Panc1 (cell line): ENCODE data around the gene TRPM5. TPM values are rescaled to one million over a fixed set of nuclear protein-coding genes. Genes with fewer than 3 reads are reported as not detected.

Experiments
- ATAC-seq: fragments of 200-7000 bp; cut with Tn5 transposase; 2 replicates; pipeline ENCODE4 v1.9.1; 2020; ENCODE audit warnings: mild to moderate bottlenecking, moderate library complexity
- BruUV-seq: library from RNA; stranded (reverse); fragments of 400-500 nt; replicated peaks from 2 replicates; lab custom pipeline; 2021; lab: Mats Ljungman, UMichigan
- CTCF ChIA-PET: fragments of 300-600 bp; sonication (Branson Sonifier 250); formaldehyde crosslinking; loops from one replicate; lab custom pipeline; 2022; ENCODE audit warnings: antibody characterized with exemption; lab: Charles Lee
- POLR2A ChIA-PET: fragments of 300-600 bp; sonication (Branson Sonifier 250); formaldehyde crosslinking; loops from one replicate; lab custom pipeline; 2022; ENCODE audit warnings: antibody characterized with exemption; lab: Charles Lee
- DNase-seq: peaks from one replicate; pipeline ENCODE4 v3.0.0-alpha.2; 2010; ENCODE audit warnings: low read depth, low spot score
- H3K27ac ChIP-seq: 2 replicates; pipeline ENCODE4 v1.5.1; 2011; ENCODE audit warnings: mild to moderate bottlenecking, low read length, inconsistent platforms
- H3K27me3 ChIP-seq: fragments of 200-500 bp; sonication (Bioruptor generic); 2 replicates; pipeline ENCODE4 v1.6.0; 2014; ENCODE audit warnings: low read length, inconsistent platforms; ENCODE audit not compliant: control insufficient read depth, insufficient read depth
- H3K36me3 ChIP-seq: fragments of 200-500 bp; sonication (Bioruptor generic); 2 replicates; pipeline ENCODE4 v1.5.1; 2014; ENCODE audit warnings: inconsistent platforms, mild to moderate bottlenecking, low read length, moderate library complexity; ENCODE audit not compliant: control insufficient read depth, insufficient read depth
- H3K4me1 ChIP-seq: 2 replicates; pipeline ENCODE4 v1.5.1; 2011; ENCODE audit warnings: inconsistent platforms, mild to moderate bottlenecking, low read length, moderate library complexity; ENCODE audit not compliant: control insufficient read depth, insufficient read depth
- H3K4me3 ChIP-seq, 2 experiments: 2 replicates each; pipeline ENCODE4 v1.5.1; 2011 to 2012; ENCODE audit warnings: low read depth in 2 of 2, low read length in 2 of 2, mild to moderate bottlenecking in 2 of 2, inconsistent platforms in 1 of 2, moderate library complexity in 1 of 2
- H3K9me3 ChIP-seq: fragments of 200-500 bp; sonication (Bioruptor generic); 2 replicates; pipeline ENCODE4 v1.5.1; 2014; ENCODE audit warnings: low read depth, mild to moderate bottlenecking, inconsistent platforms, low read length, moderate library complexity; ENCODE audit not compliant: control insufficient read depth, insufficient read depth
- POLR2AphosphoS5 ChIP-seq: IDR thresholded peaks from 2 replicates; pipeline ENCODE4 v1.6.1; 2012; ENCODE audit warnings: mild to moderate bottlenecking, low read depth, low read length, moderate library complexity
- REST ChIP-seq, 2 experiments: IDR thresholded peaks; 2 replicates each; pipeline ENCODE4 v1.6.1; 2011 to 2012; ENCODE audit warnings: low read depth in 2 of 2, control low read depth in 1 of 2, low read length in 1 of 2, mild to moderate bottlenecking in 1 of 2, moderate library complexity in 1 of 2; ENCODE audit not compliant: insufficient read depth in 1 of 2
- SIN3A ChIP-seq: IDR thresholded peaks from 2 replicates; pipeline ENCODE4 v1.6.1; 2012; ENCODE audit warnings: low read depth, mild to moderate bottlenecking, low read length, moderate library complexity, borderline replicate concordance; ENCODE audit not compliant: insufficient read depth
- TCF7L2 ChIP-seq: IDR thresholded peaks from 2 replicates; pipeline ENCODE4 v1.6.1; 2011; ENCODE audit warnings: mild to moderate bottlenecking, low read depth, low read length, inconsistent platforms
- in situ Hi-C: cut with HindIII; loops from 2 replicates; pipeline ENCODE4 v1.10.0; 2016; ENCODE audit warnings: low sequenced_read_pairs, low pct_unique_long_range_greater_than_20kb
- intact Hi-C: fragments of 100-400 bp; cut with micrococcal nuclease; formaldehyde crosslinking; loops from one replicate; pipeline ENCODE4 v1.10.0; 2022; ENCODE audit not compliant: unreplicated experiment
- total RNA-seq: library from RNA; stranded (reverse); gene quantifications from one replicate; pipeline ENCODE4 v1.2.1, GENCODE V29; 2021; ENCODE audit not compliant: unreplicated experiment
- TF ChIP-seq, protein P1 (sequence below): fragments of 450-650 bp; IDR thresholded peaks from 2 replicates; pipeline ENCODE4 v1.5.1; 2017; ENCODE audit warnings: mild to moderate bottlenecking

Gene TRPM5
- total RNA-seq, 1 experiment from 2014 or later: 0.08 TPM

- H3K36me3 ChIP-seq: no peaks in the 10 kb centered on the region
- intact Hi-C loops: no loop called here
- ChIA-PET POLR2A (no interaction called here), CTCF (interaction anchor here (0.6 to 1.5 kb wide), 3 partner anchors 27 to 280 kb away, joined by 3 to 5 read pairs (median 5); no protein-coding TSS in a partner anchor)
- in situ Hi-C loops: no loop called here
- no peaks in the 10 kb centered on the region for H3K9me3 ChIP-seq
- peak; percentile 22; the same call in 1 of the 2 replicates for ATAC-seq
- no peak overlapping the region for H3K27ac ChIP-seq
- DNase-seq: no peak
- peaks cover 11% of the 10 kb centered on the region; the same call in 1 of the 2 replicates for H3K27me3 ChIP-seq
- no peak overlapping the region; a peak in 1 of 4 replicates for H3K4me3 ChIP-seq
- BruUV-seq: no TSS peak
- H3K4me1 ChIP-seq: peaks cover 7% of the 10 kb centered on the region; the same call in 1 of the 2 replicates
- no peak for TF ChIP-seq SIN3A
- no peak for TF ChIP-seq TCF7L2
- TF ChIP-seq REST (IDR thresholded peaks at IDR 0.05; ENCODE audit: insufficient read depth in 1 of 2, low read depth in 2 of 2, low read length in 1 of 2): no peak
- TF ChIP-seq POLR2AphosphoS5: no peak
These were observed 1.6 kb upstream of the TRPM5 start for GRCh38 chr11:2445746-2446551.

GRCh38 chr11:2444821-2445745 lies 769 bp upstream of the TRPM5 start, which contains the start of gene KCNQ1:
Gene KCNQ1, plus strand, starts transcription at chr11:2445008. Its CDS starts 91 bp downstream, at chr11:2445099.
- H3K27me3 ChIP-seq: peaks cover 11% of the 10 kb centered on the region; the same call in 1 of the 2 replicates
- intact Hi-C loops: no loop called here
- H3K27ac ChIP-seq: no peak within 1 kb of the TSS
- CTCF ChIA-PET: interaction anchor here (0.7 to 1.5 kb wide), 2 partner anchors 26 to 86 kb away, joined by 3 to 5 read pairs; no protein-coding TSS in a partner anchor
- DNase-seq (no peak), ATAC-seq (peak; percentile 84)
- H3K4me3 ChIP-seq: peak within 1 kb of the TSS; percentile 17 to 28; a peak in 3 of 4 replicates
- in situ Hi-C loops: no loop called here
- no peaks in the 10 kb centered on the region for H3K9me3 ChIP-seq
- POLR2A ChIA-PET: no interaction called here
- TF ChIP-seq REST (IDR thresholded peaks at IDR 0.05; ENCODE audit: insufficient read depth in 1 of 2, low read depth in 2 of 2, low read length in 1 of 2) (no peak), POLR2AphosphoS5 (no peak), SIN3A (no peak), TCF7L2 (no peak)
- TF ChIP-seq, protein P1, sequence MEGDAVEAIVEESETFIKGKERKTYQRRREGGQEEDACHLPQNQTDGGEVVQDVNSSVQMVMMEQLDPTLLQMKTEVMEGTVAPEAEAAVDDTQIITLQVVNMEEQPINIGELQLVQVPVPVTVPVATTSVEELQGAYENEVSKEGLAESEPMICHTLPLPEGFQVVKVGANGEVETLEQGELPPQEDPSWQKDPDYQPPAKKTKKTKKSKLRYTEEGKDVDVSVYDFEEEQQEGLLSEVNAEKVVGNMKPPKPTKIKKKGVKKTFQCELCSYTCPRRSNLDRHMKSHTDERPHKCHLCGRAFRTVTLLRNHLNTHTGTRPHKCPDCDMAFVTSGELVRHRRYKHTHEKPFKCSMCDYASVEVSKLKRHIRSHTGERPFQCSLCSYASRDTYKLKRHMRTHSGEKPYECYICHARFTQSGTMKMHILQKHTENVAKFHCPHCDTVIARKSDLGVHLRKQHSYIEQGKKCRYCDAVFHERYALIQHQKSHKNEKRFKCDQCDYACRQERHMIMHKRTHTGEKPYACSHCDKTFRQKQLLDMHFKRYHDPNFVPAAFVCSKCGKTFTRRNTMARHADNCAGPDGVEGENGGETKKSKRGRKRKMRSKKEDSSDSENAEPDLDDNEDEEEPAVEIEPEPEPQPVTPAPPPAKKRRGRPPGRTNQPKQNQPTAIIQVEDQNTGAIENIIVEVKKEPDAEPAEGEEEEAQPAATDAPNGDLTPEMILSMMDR: no peak
- peaks cover 7% of the 10 kb centered on the region; the same call in 1 of the 2 replicates for H3K4me1 ChIP-seq
- no peaks in the 10 kb centered on the region for H3K36me3 ChIP-seq
- no TSS peak for BruUV-seq
